WERI-Rb-1 (cell line): Measurements from ENCODE around the gene CYP3A7.

ENCODE experiments used
- DNase-seq: peaks from one replicate; pipeline ENCODE4 v3.0.0-alpha.2; 2020
- H3K27ac ChIP-seq: fragments of 250-450 bp; sonication (Bioruptor Pico); 2 replicates; pipeline ENCODE4 v1.5.1; 2020; ENCODE audit warnings: mild to moderate bottlenecking, moderate library complexity
- H3K27me3 ChIP-seq: fragments of 250-450 bp; sonication (Bioruptor Pico); 2 replicates; pipeline ENCODE4 v1.5.1; 2021; ENCODE audit warnings: mild to moderate bottlenecking, low read depth, moderate library complexity; ENCODE audit not compliant: insufficient read depth, severe bottlenecking
- H3K36me3 ChIP-seq: fragments of 250-450 bp; sonication (Bioruptor Pico); 2 replicates; pipeline ENCODE4 v1.5.1; 2020; ENCODE audit warnings: mild to moderate bottlenecking, moderate library complexity
- H3K4me3 ChIP-seq: 2 replicates; pipeline ENCODE4 v1.5.1; 2011; ENCODE audit warnings: low read depth, mild to moderate bottlenecking, control low read depth, low read length
- H3K9me3 ChIP-seq: fragments of 250-450 bp; sonication (Bioruptor Pico); 2 replicates; pipeline ENCODE4 v1.5.1; 2021; ENCODE audit warnings: mild to moderate bottlenecking, moderate library complexity; ENCODE audit not compliant: severe bottlenecking
- CTCF ChIP-seq: IDR thresholded peaks from 2 replicates; pipeline ENCODE4 v1.5.1; 2011; ENCODE audit warnings: low read depth, mild to moderate bottlenecking, control low read depth, inconsistent platforms, low read length

The CYP3A7 gene

GRCh38 chr7:99674995-99675742 is 59.8 kb downstream of the CYP3A7 start:
- Histone ChIP-seq H3K4me3 (no peak overlapping the region), H3K27me3 (no peaks in the 10 kb centered on the region), H3K36me3 (no peaks in the 10 kb centered on the region), H3K27ac (no peak overlapping the region), H3K9me3 (no peaks in the 10 kb centered on the region)
- DNase-seq = no peak
- no peak for TF ChIP-seq CTCF

GRCh38 chr7:99672573-99672972 is 62.4 kb downstream of the CYP3A7 start:
- DNase-seq = no peak
- Histone ChIP-seq H3K27me3 (no peaks in the 10 kb centered on the region), H3K27ac (no peak overlapping the region), H3K9me3 (no peaks in the 10 kb centered on the region), H3K36me3 (no peaks in the 10 kb centered on the region), H3K4me3 (no peak overlapping the region)
- no peak for TF ChIP-seq CTCF

GRCh38 chr7:99669782-99670181 is 65.2 kb downstream of the CYP3A7 start:
- no peak overlapping the region for H3K27ac ChIP-seq
- TF ChIP-seq CTCF = no peak
- DNase-seq = no peak
- H3K4me3 ChIP-seq = no peak overlapping the region
- H3K36me3 ChIP-seq = no peaks in the 10 kb centered on the region
- H3K9me3 ChIP-seq = no peaks in the 10 kb centered on the region
- no peaks in the 10 kb centered on the region for H3K27me3 ChIP-seq

GRCh38 chr7:99668541-99668940 is 66.5 kb downstream of the CYP3A7 start:
- no peak overlapping the region for H3K27ac ChIP-seq
- H3K4me3 ChIP-seq = no peak overlapping the region
- TF ChIP-seq CTCF = no peak
- no peaks in the 10 kb centered on the region for H3K9me3 ChIP-seq
- H3K27me3 ChIP-seq = no peaks in the 10 kb centered on the region
- DNase-seq = no peak
- H3K36me3 ChIP-seq = no peaks in the 10 kb centered on the region

- no peak for DNase-seq
Observed at GRCh38 chr7:99667179-99667578, 67.8 kb downstream of the CYP3A7 start.

More at GRCh38 chr7:99667179-99667578, 67.8 kb downstream of the CYP3A7 start:
- Histone ChIP-seq H3K36me3 (no peaks in the 10 kb centered on the region), H3K27me3 (no peaks in the 10 kb centered on the region), H3K4me3 (no peak overlapping the region), H3K9me3 (no peaks in the 10 kb centered on the region), H3K27ac (no peak overlapping the region)
- no peak for TF ChIP-seq CTCF
